Common myeloid progenitor, CD34-positive (primary cell): ENCODE results near the gene CKLF. TPM values are rescaled to one million over a fixed set of nuclear protein-coding genes. Genes with fewer than 3 reads are reported as not detected.

Source experiments
- CTCF ChIA-PET: fragments of 350-600 bp; sonication (Branson Sonifier 250); formaldehyde crosslinking; loops from one replicate; lab custom pipeline; 2021; ENCODE audit warnings: antibody characterized with exemption; lab: Charles Lee
- POLR2A ChIA-PET: fragments of 350-600 bp; sonication (Branson Sonifier 250); formaldehyde crosslinking; loops from one replicate; lab custom pipeline; 2021; ENCODE audit warnings: antibody characterized with exemption; lab: Charles Lee
- DNase-seq, 3 donors: peaks; one replicate each; pipeline versions ENCODE4 v3.0.0 to v3.0.0-alpha.2; 2013
- H3K27ac ChIP-seq, 2 experiments: 1 replicate in 1 of 2; 2 replicates in 1 of 2; pipeline ENCODE4 v1.7.0; 2013; ENCODE audit warnings: inconsistent platforms in 2 of 2, low read length in 2 of 2, mild to moderate bottlenecking in 2 of 2, low read depth in 1 of 2, moderate library complexity in 1 of 2; ENCODE audit not compliant: severe bottlenecking in 2 of 2, insufficient read depth in 1 of 2, poor library complexity in 1 of 2
- H3K27me3 ChIP-seq, 5 experiments: replicated peaks in 2 of 5; 1 replicate in 3 of 5; 2 replicates in 2 of 5; pipeline versions ENCODE4 v1.6.1 to v1.7.0; 2013; ENCODE audit warnings: low read length in 4 of 5, mild to moderate bottlenecking in 2 of 5, moderate library complexity in 2 of 5, inconsistent platforms in 1 of 5; ENCODE audit not compliant: insufficient read depth in 5 of 5, control insufficient read depth in 4 of 5
- H3K36me3 ChIP-seq, 4 experiments: 1 replicate in 2 of 4; 2 replicates in 2 of 4; pipeline versions ENCODE4 v1.6.1 to v1.7.0; 2013; ENCODE audit warnings: low read length in 3 of 4, control low read depth in 1 of 4, mild to moderate bottlenecking in 1 of 4; ENCODE audit not compliant: control insufficient read depth in 4 of 4, insufficient read depth in 4 of 4
- H3K4me1 ChIP-seq, 4 experiments: 1 replicate in 3 of 4; 2 replicates in 1 of 4; pipeline versions ENCODE4 v1.6.1 to v1.7.1; 2013; ENCODE audit warnings: low read length in 3 of 4, mild to moderate bottlenecking in 3 of 4, control low read depth in 1 of 4, inconsistent platforms in 1 of 4, moderate library complexity in 1 of 4; ENCODE audit not compliant: control insufficient read depth in 4 of 4, insufficient read depth in 4 of 4; ENCODE audit errors: control extremely low read depth in 1 of 4
- H3K4me3 ChIP-seq, 7 experiments: 1 replicate in 4 of 7; 2 replicates in 3 of 7; pipeline versions ENCODE4 v1.5.1 to v1.7.0; 2013; ENCODE audit warnings: mild to moderate bottlenecking in 7 of 7, low read length in 6 of 7, moderate library complexity in 6 of 7, inconsistent platforms in 2 of 7, low read depth in 2 of 7, control low read depth in 1 of 7; ENCODE audit not compliant: insufficient read depth in 4 of 7, control insufficient read depth in 1 of 7; ENCODE audit errors: extremely low read depth in 1 of 7
- H3K9me3 ChIP-seq, 5 experiments: 1 replicate in 4 of 5; 2 replicates in 1 of 5; pipeline versions ENCODE4 v1.6.1 to v1.7.1; 2013; ENCODE audit warnings: low read length in 4 of 5, mild to moderate bottlenecking in 2 of 5, inconsistent platforms in 1 of 5, low read depth in 1 of 5, moderate library complexity in 1 of 5; ENCODE audit not compliant: control insufficient read depth in 4 of 5, insufficient read depth in 2 of 5; ENCODE audit errors: control extremely low read depth in 1 of 5
- WGBS: methylation state at CpG from one replicate; pipeline ENCODE4 v1.1.5; 2013; ENCODE audit not compliant: insufficient coverage; 5-methylcytosine and 5-hydroxymethylcytosine counted together
- polyA plus RNA-seq: library from polyadenylated mRNA; unstranded; fragments of 120-200 nt; gene quantifications from one replicate; pipeline ENCODE4 v1.2.1, GENCODE V29; 2013

The CKLF gene
- polyA plus RNA-seq, result 47.8 TPM

DNA sequence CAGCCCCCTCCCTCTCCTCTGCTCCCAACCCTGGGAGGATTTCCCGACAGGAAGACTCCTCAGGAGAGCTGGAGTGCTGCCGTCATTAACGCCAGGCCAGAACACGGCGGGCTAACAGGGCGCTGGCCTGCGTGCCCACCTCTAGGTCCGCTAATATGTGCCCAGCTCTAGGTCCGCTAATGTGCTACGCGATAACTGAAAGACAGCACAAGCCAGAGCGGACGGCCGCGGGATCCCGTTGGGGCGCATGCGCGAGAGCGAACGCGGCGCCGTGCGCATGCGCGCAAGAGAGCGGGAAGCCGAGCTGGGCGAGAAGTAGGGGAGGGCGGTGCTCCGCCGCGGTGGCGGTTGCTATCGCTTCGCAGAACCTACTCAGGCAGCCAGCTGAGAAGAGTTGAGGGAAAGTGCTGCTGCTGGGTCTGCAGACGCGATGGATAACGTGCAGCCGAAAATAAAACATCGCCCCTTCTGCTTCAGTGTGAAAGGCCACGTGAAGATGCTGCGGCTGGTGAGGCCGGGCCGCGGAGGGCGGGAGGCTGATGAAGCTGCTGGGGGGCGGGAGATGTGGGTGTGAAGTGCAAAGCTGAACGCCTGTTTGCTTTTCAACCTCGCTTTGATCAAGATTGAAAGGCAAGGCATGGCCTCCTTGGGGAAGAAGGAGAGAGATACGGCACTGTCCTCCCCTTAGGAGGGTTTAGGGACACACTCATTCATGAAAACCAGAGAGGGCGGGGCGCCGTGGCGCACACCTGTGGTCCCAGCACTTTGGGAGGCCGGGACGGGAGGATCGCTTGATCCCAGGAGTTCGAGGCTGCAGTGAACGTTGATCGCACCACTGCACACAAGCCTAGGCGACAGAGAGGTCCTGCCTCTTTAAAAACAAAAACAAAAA is at the start of gene CKLF:
TSS of gene CKLF (plus strand) at position 291 of the 892 bp plus-strand sequence. CDS start at position 431, 140 bp downstream.
- CTCF ChIA-PET, result interaction anchor here (1.0 to 12.6 kb wide), 10 partner anchors 11 to 42 kb away, joined by 3 to 168 read pairs (median 14); partner anchors contain the start of gene CMTM1
- H3K4me1 ChIP-seq, result peaks cover 26 to 72% (median 61%) of the 10 kb centered on the region in 4 experiments
- no peaks in the 10 kb centered on the region for H3K27me3 ChIP-seq
- peak within 1 kb of the TSS; percentile 35 to 85 (median 71) for H3K4me3 ChIP-seq
- peak; percentile 87 to 94 (median 93) for DNase-seq
- POLR2A ChIA-PET, result interaction anchor here (1.0 to 6.0 kb wide), 4 partner anchors 10 to 29 kb away, joined by 3 to 52 read pairs (median 5); no protein-coding TSS in a partner anchor
- peak within 1 kb of the TSS; percentile 36 to 88 for H3K27ac ChIP-seq
- H3K9me3 ChIP-seq, result no peaks in the 10 kb centered on the region
- H3K36me3 ChIP-seq, result peaks cover 0 to 19% (median 11%) of the 10 kb centered on the region in 4 experiments
- 8% methylated on average over 59 of the region's 63 CpGs for WGBS

DNA sequence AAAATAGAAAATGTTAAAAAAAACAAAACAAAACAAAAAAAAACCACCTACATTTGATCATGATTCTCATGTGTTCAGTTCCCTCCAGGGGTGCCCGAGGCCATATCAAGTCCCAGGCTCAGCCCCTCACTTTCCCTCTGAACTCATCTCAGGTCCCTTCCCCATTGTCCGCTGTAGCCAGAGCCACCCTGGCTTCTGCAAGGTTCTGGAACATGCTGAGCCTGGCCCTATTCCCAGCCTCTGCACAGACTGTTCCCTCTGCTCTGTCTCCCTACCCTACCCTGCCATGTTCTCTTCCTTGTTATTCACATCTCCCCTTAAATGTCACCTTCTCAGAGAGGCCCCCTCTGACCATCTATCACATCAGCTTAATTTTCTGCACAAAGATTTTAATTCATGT is 49.3 kb upstream of the CKLF start:
- 100% methylated on average over 1 of the region's 2 CpGs for WGBS
- Histone ChIP-seq H3K9me3 (no peaks in the 10 kb centered on the region), H3K36me3 (no peaks in the 10 kb centered on the region), H3K4me1 (no peaks in the 10 kb centered on the region), H3K27me3 (no peaks in the 10 kb centered on the region), H3K4me3 (no peak overlapping the region), H3K27ac (no peak overlapping the region)
- ChIA-PET POLR2A (no interaction called here), CTCF (interaction anchor here (1.0 to 1.6 kb wide), 4 partner anchors 12 to 106 kb away, joined by 3 to 4 read pairs (median 3); no protein-coding TSS in a partner anchor)
- no peak for DNase-seq

DNA sequence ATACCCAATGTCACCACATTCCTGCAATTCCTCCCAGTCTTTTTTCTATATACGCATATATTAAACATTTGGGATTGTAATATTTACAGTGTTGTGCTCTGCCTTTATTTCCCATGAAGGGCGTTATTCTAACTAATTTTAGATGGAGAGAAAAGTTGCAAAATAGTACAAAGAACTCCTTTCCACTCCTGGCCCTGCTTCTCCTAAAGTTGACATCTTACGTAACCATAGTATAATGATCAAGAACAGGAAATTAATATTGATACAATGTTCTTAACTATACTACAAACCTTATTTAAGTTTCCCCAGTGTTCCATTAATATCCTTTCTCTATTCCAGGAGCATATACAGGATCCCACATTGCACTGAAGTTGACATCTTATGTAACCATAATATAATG is 48.8 kb upstream of the CKLF start:
- Histone ChIP-seq H3K4me1 (no peaks in the 10 kb centered on the region), H3K9me3 (no peaks in the 10 kb centered on the region), H3K4me3 (no peak overlapping the region), H3K36me3 (no peaks in the 10 kb centered on the region), H3K27ac (no peak overlapping the region), H3K27me3 (no peaks in the 10 kb centered on the region)
- WGBS, result no CpG with 5 or more reads among the region's 3 CpGs
- CTCF ChIA-PET, result interaction anchor here (1.0 to 1.6 kb wide), 2 partner anchors 12 to 15 kb away, joined by 3 read pairs; no protein-coding TSS in a partner anchor
- POLR2A ChIA-PET, result no interaction called here
- no peak for DNase-seq

DNA sequence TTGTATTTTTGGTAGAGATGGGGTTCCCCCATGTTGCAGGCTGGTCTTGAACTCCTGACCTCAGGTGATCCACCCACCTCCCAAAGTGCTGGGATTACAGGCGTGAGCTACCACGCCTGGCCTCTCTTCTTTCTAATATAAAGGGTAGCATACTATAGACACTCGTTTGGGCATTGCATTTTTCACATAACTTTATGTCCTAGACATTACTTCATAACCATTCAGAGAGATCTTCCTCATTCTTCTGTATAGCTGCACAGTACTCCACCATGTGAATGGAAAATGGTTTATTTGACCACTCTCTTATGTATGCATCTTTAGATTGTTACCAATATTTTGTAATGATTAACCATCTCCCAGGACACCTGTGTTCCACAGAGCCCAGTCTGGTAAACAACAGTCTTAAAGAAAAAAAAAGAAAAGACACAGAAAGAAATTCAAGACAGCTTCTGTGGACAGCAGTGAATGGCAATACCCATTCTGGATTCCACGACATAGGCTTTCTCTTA is 44.6 kb upstream of the CKLF start:
- ChIA-PET POLR2A (no interaction called here), CTCF (interaction anchor here (0.7 to 5.7 kb wide), 9 partner anchors 16 to 101 kb away, joined by 3 to 30 read pairs (median 8); partner anchors contain the start of gene CKLF)
- no peak for DNase-seq
- H3K27ac ChIP-seq, result no peak overlapping the region
- H3K4me1 ChIP-seq, result peaks cover 0 to 14% (median 8%) of the 10 kb centered on the region in 4 experiments
- H3K4me3 ChIP-seq, result no peak overlapping the region
- H3K27me3 ChIP-seq, result no peaks in the 10 kb centered on the region
- no peaks in the 10 kb centered on the region for H3K9me3 ChIP-seq
- H3K36me3 ChIP-seq, result peaks cover 0 to 17% (median 0%) of the 10 kb centered on the region in 4 experiments
- 100% methylated on average over 1 of the region's 4 CpGs for WGBS

GRCh38 chr16:66508248-66508913 is 44.0 kb upstream of the CKLF start:
- CTCF ChIA-PET, result interaction anchor here (0.7 to 5.7 kb wide), 12 partner anchors 16 to 102 kb away, joined by 3 to 85 read pairs (median 7); partner anchors contain the start of gene CKLF
- no peak for DNase-seq

DNA sequence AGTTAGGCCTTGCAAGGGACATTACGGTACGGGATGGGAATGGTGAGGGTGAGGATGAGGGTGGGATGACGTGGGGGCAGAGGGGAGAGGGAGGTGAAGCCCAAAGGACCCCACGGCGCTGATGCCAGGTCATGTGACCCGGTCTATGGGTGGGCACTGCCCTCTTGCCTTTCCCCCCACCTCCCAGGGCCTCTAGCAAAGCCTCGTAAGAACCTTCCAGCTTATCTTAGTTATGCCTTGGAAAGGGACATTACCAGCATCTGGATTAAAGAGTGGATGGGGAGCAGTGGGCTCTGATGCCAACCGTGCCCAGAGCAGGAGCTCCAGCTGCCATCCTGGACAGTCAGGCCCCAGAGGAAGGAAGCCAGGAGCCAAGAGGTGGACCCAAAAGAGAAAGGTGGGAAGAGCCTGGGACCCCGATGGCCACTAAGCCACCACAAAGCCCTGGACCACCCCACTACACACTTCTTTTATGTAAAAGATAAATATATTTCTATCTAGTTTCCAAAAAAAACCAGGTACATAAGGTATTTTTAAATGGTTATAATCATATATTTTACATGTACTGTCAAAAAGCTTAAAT is 43.4 kb upstream of the CKLF start:
- Histone ChIP-seq H3K36me3 (peaks cover 0 to 26% (median 0%) of the 10 kb centered on the region in 4 experiments), H3K27ac (no peak overlapping the region), H3K4me3 (no peak overlapping the region), H3K9me3 (no peaks in the 10 kb centered on the region), H3K4me1 (peaks cover 0 to 23% (median 10%) of the 10 kb centered on the region in 4 experiments), H3K27me3 (no peaks in the 10 kb centered on the region)
- 94% methylated on average over 8 of the region's 9 CpGs for WGBS
- ChIA-PET POLR2A (interaction anchor here (1.1 kb wide), 1 partner anchor 81 kb away, joined by 3 read pairs; no protein-coding TSS in a partner anchor), CTCF (interaction anchor here (0.7 to 5.7 kb wide), 12 partner anchors 15 to 102 kb away, joined by 3 to 85 read pairs (median 10); partner anchors contain the start of genes CKLF and CMTM2)
- DNase-seq, result no peak

More at GRCh38 chr16:66508248-66508913, 44.0 kb upstream of the CKLF start:
- Histone ChIP-seq H3K4me1 (peaks cover 0 to 19% (median 9%) of the 10 kb centered on the region in 4 experiments), H3K36me3 (peaks cover 0 to 22% (median 0%) of the 10 kb centered on the region in 4 experiments), H3K4me3 (no peak overlapping the region), H3K27me3 (no peaks in the 10 kb centered on the region), H3K9me3 (no peaks in the 10 kb centered on the region), H3K27ac (no peak overlapping the region)
- WGBS, result 85% methylated on average over 6 of the region's 7 CpGs
- POLR2A ChIA-PET, result interaction anchor here (1.1 kb wide), 1 partner anchor 81 kb away, joined by 3 read pairs; no protein-coding TSS in a partner anchor
